Loucy (cell line): ENCODE measurements around the gene HS3ST4.

ENCODE experiments used
- CTCF ChIP-seq: fragments of 200-600 bp; sonication (generic); conservative IDR thresholded peaks from 2 replicates; pipeline ENCODE4 v1.5.1; 2014; ENCODE audit warnings: mild to moderate bottlenecking, antibody characterized with exemption, low read length
- EZH2phosphoT487 ChIP-seq: fragments of 200-600 bp; IDR thresholded peaks from 2 replicates; pipeline ENCODE4 v1.6.1; 2018; ENCODE audit warnings: antibody characterized with exemption, mild to moderate bottlenecking, moderate library complexity, borderline replicate concordance

DNA sequence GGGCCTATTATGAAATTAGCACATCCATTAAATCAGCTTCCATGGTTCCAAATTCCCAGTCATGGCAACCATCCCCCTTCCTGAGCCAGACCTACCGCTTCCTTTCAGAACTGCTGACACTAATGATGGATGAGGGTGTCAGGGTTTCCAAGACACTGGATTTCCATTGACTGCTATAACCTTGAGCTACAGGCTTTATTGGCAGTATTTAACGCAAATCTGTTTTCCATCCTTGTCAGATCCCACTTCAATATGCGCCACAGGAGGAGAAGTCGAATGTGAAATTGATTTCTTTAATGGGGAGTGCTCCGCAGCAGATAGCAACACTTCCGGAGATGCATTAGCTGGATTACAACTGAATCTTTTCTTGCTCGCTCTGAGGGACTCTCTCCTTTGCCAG lies 197.1 kb downstream of the HS3ST4 start:
- no peak for TF ChIP-seq CTCF
- no peak for TF ChIP-seq EZH2phosphoT487
